ENCODE results near the gene TMCC3.
"Not testable (repeated sequence)": the region's sequence is repeated elsewhere in the genome, so short reads cannot be mapped to it uniquely, and the experiment has no call there.

TMCC3 gene

DNA sequence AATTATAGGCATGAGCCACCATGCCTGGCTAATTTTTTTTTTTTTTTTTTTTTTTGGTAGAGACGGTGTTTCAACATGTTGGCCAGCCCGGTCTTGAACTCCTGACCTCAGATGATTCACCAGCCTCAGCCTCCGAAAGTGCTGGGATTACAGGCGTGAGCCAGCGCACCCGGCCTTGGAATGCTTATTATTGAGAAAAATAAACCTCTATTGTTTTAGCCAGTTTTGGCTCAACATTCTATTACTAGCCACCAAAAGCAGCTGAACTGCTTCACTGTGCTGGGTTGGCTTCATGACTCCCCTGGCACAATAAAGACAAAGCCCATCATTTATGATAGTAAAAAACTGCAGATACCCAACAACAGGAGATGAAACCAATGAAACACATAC lies 97.2 kb downstream of the TMCC3 start:
- no peak overlapping the region for H3K9ac ChIP-seq (ENCODE audit: low read length)
- no peak overlapping the region for H3K27ac ChIP-seq (ENCODE audit: low read depth, low read length, poor library complexity, severe bottlenecking)
- no peak overlapping the region for H3K4me2 ChIP-seq (ENCODE audit: low read length)
- TF ChIP-seq EZH2 (IDR thresholded peaks at IDR 0.05; ENCODE audit: borderline replicate concordance, low read length), result no peak
- TF ChIP-seq, protein P1, sequence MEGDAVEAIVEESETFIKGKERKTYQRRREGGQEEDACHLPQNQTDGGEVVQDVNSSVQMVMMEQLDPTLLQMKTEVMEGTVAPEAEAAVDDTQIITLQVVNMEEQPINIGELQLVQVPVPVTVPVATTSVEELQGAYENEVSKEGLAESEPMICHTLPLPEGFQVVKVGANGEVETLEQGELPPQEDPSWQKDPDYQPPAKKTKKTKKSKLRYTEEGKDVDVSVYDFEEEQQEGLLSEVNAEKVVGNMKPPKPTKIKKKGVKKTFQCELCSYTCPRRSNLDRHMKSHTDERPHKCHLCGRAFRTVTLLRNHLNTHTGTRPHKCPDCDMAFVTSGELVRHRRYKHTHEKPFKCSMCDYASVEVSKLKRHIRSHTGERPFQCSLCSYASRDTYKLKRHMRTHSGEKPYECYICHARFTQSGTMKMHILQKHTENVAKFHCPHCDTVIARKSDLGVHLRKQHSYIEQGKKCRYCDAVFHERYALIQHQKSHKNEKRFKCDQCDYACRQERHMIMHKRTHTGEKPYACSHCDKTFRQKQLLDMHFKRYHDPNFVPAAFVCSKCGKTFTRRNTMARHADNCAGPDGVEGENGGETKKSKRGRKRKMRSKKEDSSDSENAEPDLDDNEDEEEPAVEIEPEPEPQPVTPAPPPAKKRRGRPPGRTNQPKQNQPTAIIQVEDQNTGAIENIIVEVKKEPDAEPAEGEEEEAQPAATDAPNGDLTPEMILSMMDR (IDR thresholded peaks at IDR 0.05; ENCODE audit: low read length), result no peak
- no peak overlapping the region for H3K4me3 ChIP-seq (ENCODE audit: low read depth, low read length, poor library complexity, severe bottlenecking)
- no peaks in the 10 kb centered on the region for H3K79me2 ChIP-seq (ENCODE audit: insufficient read depth, low read length)
- no peak overlapping the region for H2AFZ ChIP-seq (ENCODE audit: low read length)
- H4K20me1 ChIP-seq (ENCODE audit: insufficient read depth, low read length), result no peaks in the 10 kb centered on the region
- no peaks in the 10 kb centered on the region for H3K9me3 ChIP-seq (ENCODE audit: low read length)
- no peaks in the 10 kb centered on the region for H3F3A ChIP-seq (ENCODE audit: insufficient read depth, low read length)
- H3K9me2 ChIP-seq (ENCODE audit: low read depth, low read length), result no peaks in the 10 kb centered on the region
- H3K36me3 ChIP-seq (ENCODE audit: insufficient read depth, low read length), result no peaks in the 10 kb centered on the region
- H3K4me1 ChIP-seq (ENCODE audit: insufficient read depth, low read length, severe bottlenecking), result no peaks in the 10 kb centered on the region
- H3K27me3 ChIP-seq (ENCODE audit: insufficient read depth, low read length), result no peaks in the 10 kb centered on the region

DNA sequence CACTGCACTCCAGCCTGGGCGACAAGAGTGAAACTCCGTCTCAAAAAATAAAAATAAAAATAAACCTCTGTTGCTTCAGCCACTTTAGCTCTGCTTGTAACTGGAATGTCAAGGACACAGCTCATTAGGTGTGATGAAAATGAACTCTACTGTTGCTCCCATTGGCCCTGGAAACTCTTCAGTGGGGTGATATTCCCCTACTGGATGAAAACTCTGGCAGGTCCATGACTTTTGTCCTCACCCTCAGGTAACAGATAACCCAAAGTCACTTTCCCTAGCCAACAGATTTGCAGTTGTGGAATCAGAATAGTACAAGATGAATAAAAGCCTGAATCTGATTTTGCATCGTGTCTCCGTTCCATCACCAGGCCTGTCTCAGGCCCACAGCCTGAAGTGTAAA lies 98.5 kb downstream of the TMCC3 start:
- peaks cover 6% of the 10 kb centered on the region; the same call in 1 of the 2 replicates for H3K9me3 ChIP-seq (ENCODE audit: low read length)
- no peaks in the 10 kb centered on the region for H3K4me1 ChIP-seq (ENCODE audit: insufficient read depth, low read length, severe bottlenecking)
- H3F3A ChIP-seq (ENCODE audit: insufficient read depth, low read length), result no peaks in the 10 kb centered on the region
- H3K9ac ChIP-seq (ENCODE audit: low read length), result no peak overlapping the region
- H3K27me3 ChIP-seq (ENCODE audit: insufficient read depth, low read length), result no peaks in the 10 kb centered on the region
- no peak overlapping the region for H2AFZ ChIP-seq (ENCODE audit: low read length)
- no peaks in the 10 kb centered on the region for H3K79me2 ChIP-seq (ENCODE audit: insufficient read depth, low read length)
- H3K9me2 ChIP-seq (ENCODE audit: low read depth, low read length), result no peaks in the 10 kb centered on the region
- TF ChIP-seq, protein P1 (IDR thresholded peaks at IDR 0.05; ENCODE audit: low read length), result no peak
- no peak for TF ChIP-seq EZH2 (IDR thresholded peaks at IDR 0.05; ENCODE audit: borderline replicate concordance, low read length)
- H4K20me1 ChIP-seq (ENCODE audit: insufficient read depth, low read length), result no peaks in the 10 kb centered on the region
- H3K4me2 ChIP-seq (ENCODE audit: low read length), result no peak overlapping the region
- H3K36me3 ChIP-seq (ENCODE audit: insufficient read depth, low read length), result no peaks in the 10 kb centered on the region
- H3K27ac ChIP-seq (ENCODE audit: low read depth, low read length, poor library complexity, severe bottlenecking), result no peak overlapping the region
- no peak overlapping the region for H3K4me3 ChIP-seq (ENCODE audit: low read depth, low read length, poor library complexity, severe bottlenecking)

DNA sequence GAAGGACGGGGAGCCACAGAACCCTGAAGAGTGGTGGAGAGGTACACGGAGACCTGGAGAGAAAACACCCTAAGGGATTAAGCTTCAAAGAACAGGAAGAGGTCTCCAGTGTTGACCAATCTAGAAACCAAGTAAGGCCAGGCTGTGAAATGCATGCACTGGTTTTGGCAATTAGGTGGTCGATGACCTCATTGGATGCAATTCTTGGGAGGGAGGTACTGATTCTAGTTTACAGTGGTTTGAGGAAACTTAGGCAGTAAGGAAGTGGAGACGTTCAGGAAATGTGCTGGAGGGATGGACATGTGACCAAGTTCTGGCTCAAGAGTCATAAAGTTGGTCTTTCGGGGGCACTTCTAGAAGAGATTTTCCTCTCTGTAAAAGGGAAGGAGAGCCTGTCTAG lies 99.4 kb downstream of the TMCC3 start:
- H3K27me3 ChIP-seq (ENCODE audit: insufficient read depth, low read length), result no peaks in the 10 kb centered on the region
- no peaks in the 10 kb centered on the region for H3F3A ChIP-seq (ENCODE audit: insufficient read depth, low read length)
- H3K4me1 ChIP-seq (ENCODE audit: insufficient read depth, low read length, severe bottlenecking), result no peaks in the 10 kb centered on the region
- H3K36me3 ChIP-seq (ENCODE audit: insufficient read depth, low read length), result no peaks in the 10 kb centered on the region
- H3K9me2 ChIP-seq (ENCODE audit: low read depth, low read length), result no peaks in the 10 kb centered on the region
- peaks cover 7% of the 10 kb centered on the region; the same call in 1 of the 2 replicates for H3K9me3 ChIP-seq (ENCODE audit: low read length)
- H3K4me2 ChIP-seq (ENCODE audit: low read length), result no peak overlapping the region
- no peak overlapping the region for H3K9ac ChIP-seq (ENCODE audit: low read length)
- H4K20me1 ChIP-seq (ENCODE audit: insufficient read depth, low read length), result no peaks in the 10 kb centered on the region
- H2AFZ ChIP-seq (ENCODE audit: low read length), result no peak overlapping the region
- TF ChIP-seq, protein P1 (IDR thresholded peaks at IDR 0.05; ENCODE audit: low read length), result no peak
- TF ChIP-seq EZH2 (IDR thresholded peaks at IDR 0.05; ENCODE audit: borderline replicate concordance, low read length), result no peak
- H3K27ac ChIP-seq (ENCODE audit: low read depth, low read length, poor library complexity, severe bottlenecking), result no peak overlapping the region
- H3K79me2 ChIP-seq (ENCODE audit: insufficient read depth, low read length), result no peaks in the 10 kb centered on the region
- no peak overlapping the region for H3K4me3 ChIP-seq (ENCODE audit: low read depth, low read length, poor library complexity, severe bottlenecking)

DNA sequence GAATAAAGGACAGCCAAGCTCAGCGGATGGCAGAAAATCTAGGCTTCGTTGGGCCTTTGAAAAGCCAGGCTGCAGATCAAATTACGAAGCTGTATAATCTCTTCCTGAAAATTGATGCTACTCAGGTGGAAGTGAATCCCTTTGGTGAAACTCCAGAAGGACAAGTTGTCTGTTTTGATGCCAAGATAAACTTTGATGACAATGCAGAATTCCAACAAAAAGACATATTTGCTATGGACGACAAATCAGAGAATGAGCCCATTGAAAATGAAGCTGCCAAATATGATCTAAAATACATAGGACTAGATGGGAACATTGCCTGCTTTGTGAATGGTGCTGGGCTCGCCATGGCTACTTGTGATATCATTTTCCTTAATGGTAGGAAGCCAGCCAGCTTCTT lies 101.5 kb downstream of the TMCC3 start:
- H3K27me3 ChIP-seq (ENCODE audit: insufficient read depth, low read length); H3F3A ChIP-seq (ENCODE audit: insufficient read depth, low read length); H3K4me2 ChIP-seq (ENCODE audit: low read length); H3K9me2 ChIP-seq (ENCODE audit: low read depth, low read length); H3K9me3 ChIP-seq (ENCODE audit: low read length); H3K27ac ChIP-seq (ENCODE audit: low read depth, low read length, poor library complexity, severe bottlenecking); H3K9ac ChIP-seq (ENCODE audit: low read length); H3K4me1 ChIP-seq (ENCODE audit: insufficient read depth, low read length, severe bottlenecking); H2AFZ ChIP-seq (ENCODE audit: low read length); H3K4me3 ChIP-seq (ENCODE audit: low read depth, low read length, poor library complexity, severe bottlenecking); H3K36me3 ChIP-seq (ENCODE audit: insufficient read depth, low read length); H3K79me2 ChIP-seq (ENCODE audit: insufficient read depth, low read length); H4K20me1 ChIP-seq (ENCODE audit: insufficient read depth, low read length): not testable (repeated sequence)

Data from OCI-LY1 (cell line).